CD4-positive, alpha-beta T cell treated with Interferon alpha-2 for 1 hour (primary cell): ENCODE measurements around the gene ANKZF1.
"Not testable (repeated sequence)": the region's sequence is repeated elsewhere in the genome, so short reads cannot be mapped to it uniquely, and the experiment has no call there.

Experiments used
- DNase-seq, 2 donors: peaks; one replicate each; pipeline ENCODE4 v3.0.0-alpha.2; 2020 to 2022

The ANKZF1 gene, protein sequence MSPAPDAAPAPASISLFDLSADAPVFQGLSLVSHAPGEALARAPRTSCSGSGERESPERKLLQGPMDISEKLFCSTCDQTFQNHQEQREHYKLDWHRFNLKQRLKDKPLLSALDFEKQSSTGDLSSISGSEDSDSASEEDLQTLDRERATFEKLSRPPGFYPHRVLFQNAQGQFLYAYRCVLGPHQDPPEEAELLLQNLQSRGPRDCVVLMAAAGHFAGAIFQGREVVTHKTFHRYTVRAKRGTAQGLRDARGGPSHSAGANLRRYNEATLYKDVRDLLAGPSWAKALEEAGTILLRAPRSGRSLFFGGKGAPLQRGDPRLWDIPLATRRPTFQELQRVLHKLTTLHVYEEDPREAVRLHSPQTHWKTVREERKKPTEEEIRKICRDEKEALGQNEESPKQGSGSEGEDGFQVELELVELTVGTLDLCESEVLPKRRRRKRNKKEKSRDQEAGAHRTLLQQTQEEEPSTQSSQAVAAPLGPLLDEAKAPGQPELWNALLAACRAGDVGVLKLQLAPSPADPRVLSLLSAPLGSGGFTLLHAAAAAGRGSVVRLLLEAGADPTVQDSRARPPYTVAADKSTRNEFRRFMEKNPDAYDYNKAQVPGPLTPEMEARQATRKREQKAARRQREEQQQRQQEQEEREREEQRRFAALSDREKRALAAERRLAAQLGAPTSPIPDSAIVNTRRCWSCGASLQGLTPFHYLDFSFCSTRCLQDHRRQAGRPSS

DNA sequence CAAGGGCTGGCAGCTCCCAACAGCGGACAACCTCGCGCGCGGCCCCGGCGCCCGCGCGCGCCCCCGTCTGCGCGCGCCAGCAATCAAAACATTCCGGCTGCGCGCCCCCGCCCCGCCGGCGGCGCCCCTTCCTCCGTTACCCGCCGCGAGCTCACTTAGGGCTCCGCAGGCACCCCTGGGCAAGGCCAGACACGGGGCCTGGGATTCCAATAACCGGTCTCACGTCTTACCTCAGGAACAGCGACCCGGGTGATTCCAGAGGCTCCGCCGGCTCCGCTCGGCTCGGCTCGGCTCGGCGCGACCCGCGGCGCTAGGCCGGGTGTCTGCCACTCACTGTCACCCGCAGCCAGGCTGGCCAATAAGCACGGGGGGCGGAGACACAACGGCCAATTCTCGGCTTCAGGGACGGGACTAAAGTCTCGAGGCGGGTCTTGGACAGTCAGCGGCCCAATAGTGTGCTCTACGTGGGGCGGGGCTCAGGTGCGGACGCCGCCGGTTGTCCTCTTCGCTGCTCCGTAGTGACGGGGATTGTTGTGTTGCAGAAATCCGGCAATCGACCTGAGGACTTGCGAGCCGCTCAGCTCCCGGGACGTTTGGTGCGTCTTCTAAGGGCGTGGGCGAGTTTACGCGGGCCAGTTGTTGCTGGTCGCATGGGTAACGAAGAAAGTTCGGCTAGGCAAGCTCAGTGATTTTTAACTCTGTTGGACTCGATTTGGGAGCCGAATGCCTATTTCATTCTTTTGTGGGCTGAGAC, at the start of gene ANKZF1, which contains the start of gene ATG9A:
TSS of gene ANKZF1 (plus strand) at position 502 of the 754 bp plus-strand sequence. CDS start 452 bp downstream, outside the sequence.
TSS of gene ATG9A (minus strand) at position 332 of the 754 bp plus-strand sequence. CDS start 1,612 bp downstream, outside the sequence.
- DNase-seq = peak; percentile 98 to 99

DNA sequence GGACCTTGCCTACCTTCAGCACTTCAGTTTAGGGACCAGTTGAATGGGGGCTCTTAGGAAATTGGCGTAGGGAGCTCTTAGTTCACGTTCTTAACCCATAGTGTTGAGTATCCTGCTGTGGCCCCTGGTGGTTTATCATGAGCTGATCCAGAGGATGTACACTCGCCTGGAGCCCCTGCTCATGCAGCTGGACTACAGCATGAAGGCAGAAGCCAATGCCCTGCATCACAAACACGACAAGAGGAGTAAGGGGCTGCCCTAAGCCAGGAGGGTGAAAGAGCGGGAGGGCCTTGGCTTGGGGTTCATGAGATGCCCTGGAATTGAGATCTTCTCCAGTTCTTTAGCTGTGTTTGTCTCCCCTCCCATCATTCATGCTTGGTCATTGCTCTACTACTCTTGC, 48.6 kb upstream of the ANKZF1 start:
- DNase-seq = no peak

DNA sequence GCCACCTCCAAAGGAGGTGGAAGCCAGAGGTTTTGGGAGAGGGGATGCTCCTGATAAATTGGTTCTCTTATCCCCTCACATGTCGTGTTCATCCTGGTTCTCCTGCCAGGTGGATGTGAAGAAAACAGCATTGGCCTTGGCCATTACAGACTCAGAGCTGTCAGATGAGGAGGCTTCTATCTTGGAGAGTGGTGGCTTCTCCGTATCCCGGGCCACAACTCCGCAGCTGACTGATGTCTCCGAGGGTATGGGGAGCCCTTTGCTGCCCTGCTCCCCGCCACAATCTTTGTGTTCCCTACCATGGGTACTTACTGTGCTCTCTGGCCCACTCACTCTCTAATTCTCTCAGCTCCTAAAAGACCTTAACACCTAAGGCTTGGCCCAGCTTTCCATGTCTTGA, 48.1 kb upstream of the ANKZF1 start:
- DNase-seq = no peak

DNA sequence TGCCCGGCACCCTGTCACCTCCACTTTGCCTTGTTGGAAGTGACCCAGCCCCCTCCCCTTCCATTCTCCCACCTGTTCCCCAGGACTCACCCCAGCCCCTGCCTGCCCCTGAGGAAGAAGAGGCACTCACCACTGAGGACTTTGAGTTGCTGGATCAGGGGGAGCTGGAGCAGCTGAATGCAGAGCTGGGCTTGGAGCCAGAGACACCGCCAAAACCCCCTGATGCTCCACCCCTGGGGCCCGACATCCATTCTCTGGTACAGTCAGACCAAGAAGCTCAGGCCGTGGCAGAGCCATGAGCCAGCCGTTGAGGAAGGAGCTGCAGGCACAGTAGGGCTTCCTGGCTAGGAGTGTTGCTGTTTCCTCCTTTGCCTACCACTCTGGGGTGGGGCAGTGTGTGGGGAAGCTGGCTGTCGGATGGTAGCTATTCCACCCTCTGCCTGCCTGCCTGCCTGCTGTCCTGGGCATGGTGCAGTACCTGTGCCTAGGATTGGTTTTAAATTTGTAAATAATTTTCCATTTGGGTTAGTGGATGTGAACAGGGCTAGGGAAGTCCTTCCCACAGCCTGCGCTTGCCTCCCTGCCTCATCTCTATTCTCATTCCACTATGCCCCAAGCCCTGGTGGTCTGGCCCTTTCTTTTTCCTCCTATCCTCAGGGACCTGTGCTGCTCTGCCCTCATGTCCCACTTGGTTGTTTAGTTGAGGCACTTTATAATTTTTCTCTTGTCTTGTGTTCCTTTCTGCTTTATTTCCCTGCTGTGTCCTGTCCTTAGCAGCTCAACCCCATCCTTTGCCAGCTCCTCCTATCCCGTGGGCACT, 47.1 kb upstream of the ANKZF1 start:
- peak in 1 of 2 donors; percentile 6 for DNase-seq

DNA sequence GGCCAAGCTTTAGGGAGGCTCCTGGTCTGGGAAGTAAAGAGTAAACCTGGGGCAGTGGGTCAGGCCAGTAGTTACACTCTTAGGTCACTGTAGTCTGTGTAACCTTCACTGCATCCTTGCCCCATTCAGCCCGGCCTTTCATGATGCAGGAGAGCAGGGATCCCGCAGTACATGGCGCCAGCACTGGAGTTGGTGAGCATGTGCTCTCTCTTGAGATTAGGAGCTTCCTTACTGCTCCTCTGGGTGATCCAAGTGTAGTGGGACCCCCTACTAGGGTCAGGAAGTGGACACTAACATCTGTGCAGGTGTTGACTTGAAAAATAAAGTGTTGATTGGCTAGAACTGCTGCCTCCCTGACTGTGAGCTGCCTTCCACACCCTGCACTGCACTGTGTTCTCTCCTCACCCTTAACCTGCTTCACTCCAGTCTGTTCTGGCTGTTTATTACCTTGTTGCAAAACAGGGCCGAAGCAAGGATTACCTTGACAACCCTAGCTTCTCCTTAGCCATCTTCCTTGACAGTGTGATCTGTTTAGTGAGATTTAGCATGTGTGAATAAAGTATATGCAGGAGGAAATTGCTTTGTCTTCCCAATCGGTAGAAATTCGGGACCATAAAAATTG, 46.3 kb upstream of the ANKZF1 start:
- no peak for DNase-seq

DNA sequence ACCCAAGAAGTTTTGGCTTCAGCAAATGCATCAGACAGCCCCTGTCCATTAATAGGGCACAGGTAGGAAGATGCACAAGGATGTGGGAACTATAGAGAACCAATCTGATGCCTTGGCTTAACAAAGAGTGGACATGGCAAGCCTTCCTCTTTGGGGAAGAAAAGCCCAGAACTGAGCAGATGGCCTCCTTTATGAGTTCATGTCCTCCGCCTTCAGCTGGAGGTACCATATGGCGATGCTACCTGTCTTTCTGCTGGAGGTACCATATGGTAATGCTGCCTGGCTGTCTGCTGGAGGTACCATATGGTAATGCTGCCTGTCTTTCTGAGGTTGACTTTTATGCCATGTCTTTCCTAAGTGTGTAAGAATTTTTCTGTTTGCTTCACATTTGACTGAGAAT, 45.5 kb upstream of the ANKZF1 start:
- DNase-seq = no peak

DNA sequence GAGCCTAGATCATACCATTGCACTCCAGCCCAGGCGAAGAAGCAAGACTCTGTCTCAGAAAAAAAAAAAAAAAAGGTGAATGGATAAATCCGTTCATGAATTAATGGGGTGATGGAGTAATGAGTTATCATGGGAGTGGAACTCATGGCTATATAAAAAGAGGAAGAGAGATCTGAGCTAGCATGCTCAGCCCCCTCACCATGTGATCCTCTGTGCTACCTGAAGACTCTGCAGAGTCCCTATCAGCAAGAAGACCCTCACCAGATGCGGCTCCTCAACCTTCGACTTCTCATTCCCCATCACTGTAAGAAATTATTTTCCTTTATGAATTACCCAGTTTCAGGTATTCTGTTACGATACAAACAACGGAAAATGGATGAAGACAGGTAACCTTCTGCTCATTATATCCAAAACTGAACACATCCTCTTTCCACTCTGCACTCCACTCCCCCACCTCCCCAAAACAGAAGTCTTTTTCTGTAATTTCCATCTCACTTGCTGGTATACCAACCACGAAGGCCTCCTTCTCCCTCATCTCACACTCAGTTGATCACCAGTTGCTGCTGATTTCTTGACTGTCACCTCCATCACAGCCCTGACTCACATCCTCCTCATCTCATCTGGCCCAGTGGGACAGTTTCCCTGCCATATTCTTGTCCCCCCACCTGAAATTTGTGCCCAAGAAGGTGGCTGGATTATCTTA, 42.7 kb upstream of the ANKZF1 start:
- DNase-seq = no peak

DNA sequence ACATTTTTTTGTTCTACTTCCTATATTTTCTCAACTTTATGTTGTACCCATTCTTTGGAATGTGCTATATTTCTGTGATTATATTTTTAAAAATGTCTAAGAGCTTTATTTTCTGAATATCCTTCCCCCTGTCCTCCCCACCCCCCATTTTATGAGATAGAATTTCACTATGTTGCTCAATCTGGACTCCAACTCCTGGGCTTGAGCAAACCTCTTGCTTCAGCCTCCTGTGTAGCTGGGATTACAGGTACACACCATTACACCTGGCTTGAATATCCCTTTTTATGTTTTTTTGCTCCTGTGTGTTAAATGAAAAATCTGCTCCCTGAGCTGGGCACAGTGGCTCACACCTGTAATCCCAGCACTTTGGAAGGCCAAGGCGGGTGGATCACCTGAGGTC, 32.2 kb upstream of the ANKZF1 start:
- DNase-seq = no peak

DNA sequence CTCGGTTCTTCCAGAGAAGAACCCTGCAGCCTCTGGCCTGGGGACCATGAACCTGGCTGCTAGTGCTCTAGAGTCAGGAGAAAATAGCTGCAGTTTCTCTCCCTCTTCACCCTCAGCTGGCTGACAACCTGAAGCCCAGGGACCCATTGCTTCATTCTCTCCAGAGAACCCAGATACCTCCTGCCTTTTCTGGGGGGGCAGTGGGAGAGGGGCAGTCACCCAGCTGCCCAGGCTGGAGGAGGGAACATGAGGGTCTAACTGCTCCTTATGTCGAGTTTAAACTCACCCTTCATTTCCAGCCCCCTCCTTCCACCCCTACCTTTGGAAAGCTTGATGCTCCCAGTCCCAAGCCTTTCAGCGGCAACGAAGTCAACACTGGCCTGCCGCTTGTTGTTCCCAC, 30.6 kb upstream of the ANKZF1 start:
- no peak for DNase-seq

DNA sequence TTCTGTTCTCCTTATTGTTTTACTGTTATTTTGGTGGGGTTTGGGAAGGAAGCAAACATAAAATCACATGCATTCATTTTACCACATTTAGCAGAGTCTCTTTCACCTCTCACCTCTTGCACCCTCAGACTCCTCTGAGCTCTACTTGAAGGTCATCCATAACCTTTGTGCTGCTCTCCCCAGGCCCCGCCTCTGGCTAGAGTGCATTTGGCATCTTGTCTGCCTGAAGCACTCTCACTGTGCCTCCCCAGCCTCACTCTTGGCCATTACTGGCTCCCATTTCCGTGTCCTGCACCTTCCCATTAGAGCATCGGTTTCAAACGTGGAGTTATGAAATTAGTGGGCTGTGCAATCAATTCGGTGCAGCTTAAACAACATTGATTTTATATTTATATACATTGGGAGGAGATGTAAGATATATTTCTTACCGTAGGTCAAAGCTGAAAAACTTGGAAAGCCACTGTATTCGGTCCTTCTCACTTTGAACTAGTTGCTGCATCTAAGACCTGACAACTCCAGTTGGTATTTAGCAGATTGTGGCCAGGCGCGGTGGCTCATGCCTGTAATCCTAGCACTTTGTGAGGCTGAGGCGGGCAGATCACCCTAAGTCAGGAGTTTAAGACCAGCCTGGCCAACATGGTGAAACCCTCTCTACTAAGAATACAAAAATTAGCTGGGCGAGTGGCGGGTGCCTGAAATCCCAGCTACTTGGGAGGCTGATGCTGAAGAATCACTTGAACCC, 30.0 kb upstream of the ANKZF1 start:
- DNase-seq = no peak

DNA sequence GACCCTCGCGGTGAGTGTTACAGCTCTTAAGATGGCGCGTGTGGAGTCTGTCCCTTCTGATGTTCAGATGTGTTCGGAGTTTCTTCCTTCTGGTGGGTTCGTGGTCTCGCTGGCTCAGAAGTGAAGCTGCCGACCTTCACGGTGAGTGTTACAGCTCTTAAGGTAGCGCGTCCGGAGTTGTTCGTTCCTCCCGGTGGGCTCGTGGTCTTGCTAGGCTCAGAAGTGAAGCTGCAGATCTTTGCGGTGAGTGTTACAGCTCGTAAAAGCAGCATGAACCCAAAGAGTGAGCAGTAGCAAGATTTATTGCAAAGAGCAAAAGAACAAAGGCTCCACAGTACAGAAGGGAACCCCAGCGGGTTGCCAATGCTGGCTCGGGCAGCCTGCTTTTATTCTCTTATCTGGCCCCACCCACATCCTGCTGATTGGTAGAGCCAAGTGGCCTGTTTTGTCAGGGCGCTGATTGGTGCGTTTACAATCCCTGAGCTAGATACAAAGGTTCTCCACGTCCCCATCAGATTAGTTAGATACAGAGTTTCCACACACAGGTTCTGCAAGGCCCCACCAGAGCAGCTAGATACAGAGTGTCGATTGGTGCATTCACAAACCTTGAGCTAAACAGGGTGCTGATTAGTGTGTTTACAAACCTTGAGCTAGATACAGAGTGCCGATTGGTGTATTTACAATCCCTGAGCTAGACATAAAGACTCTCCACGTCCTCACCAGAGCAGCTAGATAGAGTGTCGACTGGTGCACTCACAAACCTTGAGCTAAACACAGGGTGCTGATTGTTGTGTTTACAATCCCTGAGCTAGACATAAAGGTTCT, 28.9 kb upstream of the ANKZF1 start:
- peak; percentile 27 to 57 for DNase-seq

DNA sequence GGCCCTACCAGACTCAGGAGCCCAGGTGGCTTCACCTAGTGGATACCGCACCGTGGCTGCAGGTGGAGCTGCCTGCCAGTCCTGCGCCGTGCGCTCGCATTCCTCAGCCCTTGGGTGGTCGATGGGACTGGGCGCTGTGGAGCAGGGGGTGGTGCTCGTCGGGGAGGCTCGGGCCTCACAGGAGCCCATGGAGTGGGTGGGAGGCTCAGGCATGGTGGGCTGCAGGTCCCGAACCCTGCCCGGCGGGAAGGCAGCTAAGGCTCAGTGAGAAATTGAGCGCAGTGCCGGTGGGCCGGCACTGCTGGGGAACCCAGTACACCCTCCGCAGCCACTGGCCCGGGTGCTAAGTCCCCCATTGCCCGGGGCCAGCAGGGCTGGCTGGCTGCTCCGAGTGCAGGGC, 28.3 kb upstream of the ANKZF1 start:
- not testable (repeated sequence) for DNase-seq

DNA sequence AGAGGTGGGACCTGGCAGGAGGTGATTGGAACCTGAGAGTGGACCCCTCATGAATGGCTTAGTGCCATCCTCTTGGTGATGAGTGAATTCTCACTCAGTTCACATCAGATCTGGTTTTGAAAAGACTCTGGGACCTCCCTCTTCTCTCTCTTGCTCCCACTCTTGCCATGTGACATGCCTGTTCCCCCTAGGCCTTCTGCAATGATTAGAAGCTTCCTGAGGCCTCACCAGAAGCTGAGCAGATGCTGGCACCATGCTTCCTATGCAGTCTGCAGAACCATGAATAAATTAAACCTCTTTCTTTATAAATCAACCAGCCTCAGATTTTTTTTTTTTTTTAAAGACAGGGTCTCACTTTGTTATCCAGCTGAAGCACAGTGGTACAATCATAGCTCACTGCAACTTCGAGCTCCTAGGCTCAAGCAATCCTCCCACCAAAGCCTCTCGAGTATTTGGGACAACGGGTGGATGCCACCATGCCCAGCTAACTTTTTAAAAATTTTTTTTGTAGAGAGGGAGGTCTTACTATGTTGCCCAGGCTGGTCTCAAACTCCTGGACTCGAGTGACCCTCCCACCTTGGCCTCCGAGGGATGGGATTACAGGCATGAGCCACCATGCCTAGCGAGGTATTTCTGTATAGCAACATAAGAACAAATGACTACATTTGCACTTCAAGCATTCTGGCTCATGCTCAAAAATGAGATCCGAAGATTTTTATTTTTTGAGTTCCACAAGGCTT, 25.0 kb upstream of the ANKZF1 start:
- no peak for DNase-seq

DNA sequence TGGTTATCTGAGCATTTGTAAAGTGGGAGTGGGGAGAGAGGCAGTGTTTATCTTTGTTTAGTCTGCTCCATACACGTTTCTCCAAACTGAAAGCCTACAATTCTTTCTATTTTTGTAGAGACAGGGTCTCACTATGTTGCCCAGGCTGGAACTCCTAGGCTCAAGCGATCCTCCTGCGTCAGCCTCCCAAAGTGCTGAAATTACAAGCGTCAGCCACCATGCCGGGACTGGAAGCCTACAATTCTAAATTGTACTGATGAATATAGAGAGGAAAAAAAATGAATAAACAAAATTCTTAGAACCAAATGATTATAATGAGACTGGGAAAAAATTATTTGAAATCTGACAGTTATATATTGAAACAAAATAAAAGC, 24.5 kb upstream of the ANKZF1 start:
- no peak for DNase-seq

DNA sequence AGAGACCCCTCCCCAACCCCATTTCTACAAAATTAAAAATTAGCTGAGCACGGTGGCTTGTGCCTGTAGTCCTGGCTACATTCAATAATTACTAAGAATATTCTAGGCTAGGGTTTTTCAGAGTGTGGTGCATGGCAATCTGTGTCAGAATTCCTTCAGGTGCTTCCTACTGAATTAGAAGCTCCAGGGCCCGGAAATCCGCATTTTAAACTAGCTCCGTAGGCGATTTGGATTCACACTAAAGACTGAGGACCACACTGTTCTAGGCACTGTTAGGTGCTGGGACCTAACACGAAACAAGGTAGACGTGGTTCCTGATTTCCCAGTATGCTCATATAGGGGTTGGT, 23.7 kb upstream of the ANKZF1 start:
- no peak for DNase-seq

DNA sequence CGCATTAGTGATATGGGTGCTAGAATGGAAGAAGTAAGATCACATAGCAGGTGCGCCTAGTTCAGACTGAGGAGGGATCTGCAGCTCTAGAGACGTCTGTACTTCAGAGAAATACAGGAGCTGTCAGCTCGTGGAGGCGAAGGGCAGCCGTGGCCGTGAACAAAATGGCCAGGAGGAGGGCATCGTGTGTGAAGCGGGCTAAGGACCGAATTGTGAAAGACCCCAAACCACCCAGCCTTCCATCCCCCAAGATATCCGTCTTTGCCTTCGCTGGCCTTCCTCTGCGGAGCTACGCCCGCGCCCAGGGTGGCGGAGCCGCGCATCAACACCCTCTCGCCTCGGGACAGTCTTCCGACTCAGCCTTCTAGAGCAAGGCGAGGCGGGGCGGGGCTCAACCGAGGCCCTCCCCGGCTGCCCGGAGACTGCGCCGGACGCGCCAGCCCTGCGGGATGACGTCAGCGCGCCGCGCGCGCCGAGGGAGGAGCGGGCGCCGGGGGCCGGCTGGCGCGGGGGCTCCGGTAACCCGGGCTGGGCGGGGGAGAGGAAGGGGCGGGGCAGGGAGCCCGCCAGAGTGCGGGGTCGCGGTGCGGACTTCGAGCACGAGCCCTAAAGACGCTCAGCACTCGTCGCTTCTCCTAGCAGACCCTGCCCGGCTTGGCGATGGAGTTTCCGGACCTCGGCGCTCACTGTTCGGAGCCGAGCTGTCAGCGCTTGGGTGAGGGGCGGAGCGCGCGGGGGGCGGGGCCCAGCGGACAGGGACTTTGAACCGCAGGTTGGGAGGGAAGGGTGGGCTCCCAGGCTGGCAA, 23.1 kb upstream of the ANKZF1 start, which contains the start of gene ZFAND2B:
TSS of gene ZFAND2B (plus strand) at position 455 of the 806 bp plus-strand sequence. CDS start at position 661, 206 bp downstream.
- DNase-seq = peak; percentile 94 to 96

DNA sequence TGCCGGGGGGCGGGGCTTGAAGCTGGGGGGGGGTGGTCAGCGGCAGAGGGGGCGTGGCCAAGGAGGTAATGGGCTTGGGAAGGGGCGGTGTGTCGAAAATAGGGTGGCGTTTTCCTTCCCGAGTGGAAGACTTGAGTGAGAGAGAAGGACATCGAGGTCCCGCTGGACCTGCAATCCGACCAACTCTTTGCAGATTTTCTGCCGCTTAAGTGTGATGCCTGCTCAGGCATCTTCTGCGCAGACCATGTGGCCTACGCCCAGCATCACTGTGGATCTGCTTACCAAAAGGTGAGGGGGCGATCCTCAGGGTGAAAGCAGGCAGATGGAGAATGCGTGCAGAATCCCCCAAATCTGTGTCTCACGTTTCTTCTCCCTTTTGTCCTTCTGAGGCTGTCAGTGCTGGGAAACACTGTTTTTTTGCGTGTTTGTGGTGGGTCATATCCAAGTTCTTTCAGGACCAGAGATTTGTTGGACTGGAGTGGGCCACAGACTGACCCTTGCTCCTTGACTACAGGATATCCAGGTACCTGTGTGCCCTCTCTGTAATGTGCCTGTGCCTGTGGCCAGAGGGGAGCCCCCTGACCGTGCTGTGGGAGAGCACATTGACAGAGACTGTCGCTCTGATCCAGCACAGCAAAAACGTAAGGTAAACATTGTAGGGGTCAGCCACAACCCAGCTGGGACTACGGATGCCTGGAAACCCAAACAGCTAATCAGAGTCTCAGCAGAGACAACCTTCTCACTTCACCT, 22.3 kb upstream of the ANKZF1 start:
- no peak for DNase-seq
